H1 (cell line): Measurements from ENCODE around the gene ELMO3. TPM values are rescaled to one million over a fixed set of nuclear protein-coding genes. Genes with fewer than 3 reads are reported as not detected.

Experiments
- ATF3 ChIP-seq: IDR thresholded peaks from 2 replicates; pipeline ENCODE4 v1.6.1; 2011; ENCODE audit warnings: low read depth, mild to moderate bottlenecking, low read length; ENCODE audit not compliant: insufficient read depth
- EP300 ChIP-seq, 2 experiments: IDR thresholded peaks; 1 replicate in 1 of 2; 2 replicates in 1 of 2; pipeline ENCODE4 v1.6.1; 2011 to 2012; ENCODE audit warnings: low read depth in 2 of 2, low read length in 2 of 2, mild to moderate bottlenecking in 2 of 2, borderline replicate concordance in 1 of 2, inconsistent platforms in 1 of 2, moderate library complexity in 1 of 2
- HDAC2 ChIP-seq, 2 experiments: fragments of 300-600 bp in 1 of 2; sonication (generic) in 1 of 2; IDR thresholded peaks; 2 replicates each; pipeline ENCODE4 v1.6.1; 2011 to 2012; ENCODE audit warnings: low read depth in 2 of 2, low read length in 2 of 2, mild to moderate bottlenecking in 2 of 2, moderate library complexity in 2 of 2, borderline replicate concordance in 1 of 2, inconsistent platforms in 1 of 2
- KDM4A ChIP-seq: IDR thresholded peaks from one replicate; pipeline ENCODE4 v1.7.1; 2012; ENCODE audit warnings: low read depth, mild to moderate bottlenecking, moderate library complexity, low read length, inconsistent platforms; ENCODE audit not compliant: severe bottlenecking
- USF2 ChIP-seq: IDR thresholded peaks from 2 replicates; pipeline ENCODE4 v1.6.1; 2011; ENCODE audit warnings: low read length, improper control_type of control experiment
- polyA plus RNA-seq, 7 experiments: library from polyadenylated mRNA; depleted of rRNA in 3 of 7; stranded (reverse) in 5 of 7; unstranded in 2 of 7; fragments of >200 nt in 5 of 7; fragments of 200-250 nt in 2 of 7; gene quantifications; 1 replicate in 5 of 7; 2 replicates in 1 of 7; 4 replicates in 1 of 7; pipeline versions ENCODE4 v1.2.1 to v1.2.3, GENCODE V29; 2011 to 2013; ENCODE audit warnings: missing spikeins in 2 of 7, mixed read lengths in 2 of 7
- total RNA-seq: library from RNA; stranded (reverse); fragmentation: NEBNext Ultra II Directional; extraction: Animal tissue kit (Norgen Biotek cat#: 25700); gene quantifications from 2 replicates; pipeline ENCODE4 v1.2.1, GENCODE V29; 2021

ELMO3 gene
- total and polyA plus RNA-seq, 2 of the 8 experiments (the other 6 are each of a cell fraction or from before 2014, with no cell fraction given), result 9.6 to 10.9 TPM

GRCh38 chr16:67246081-67246755 is 47.3 kb downstream of the ELMO3 start (continued):
- TF ChIP-seq EP300 (IDR thresholded peaks at IDR 0.05; ENCODE audit: borderline replicate concordance in 1 of 2, low read depth in 2 of 2, low read length in 2 of 2) (peak in 1 of 2 experiments; percentile 81; a peak in 1 of 3 replicates), ATF3 (no peak), HDAC2 (IDR thresholded peaks at IDR 0.05; ENCODE audit: borderline replicate concordance in 1 of 2, low read depth in 2 of 2, low read length in 2 of 2) (no peak), KDM4A (peak; percentile 41), USF2 (no peak)
